Neutrophil (primary cell): ENCODE measurements around the gene CAPN2.

Source experiments
- H3K27ac ChIP-seq: fragments of 200-600 bp; sonication (generic); 2 replicates; pipeline ENCODE4 v1.5.1; 2016; ENCODE audit warnings: mild to moderate bottlenecking, moderate library complexity
- H3K27me3 ChIP-seq: fragments of 200-600 bp; sonication (generic); 2 replicates; pipeline ENCODE4 v1.6.0; 2016; ENCODE audit warnings: mild to moderate bottlenecking
- H3K36me3 ChIP-seq: fragments of 200-600 bp; sonication (generic); 2 replicates; pipeline ENCODE4 v1.5.1; 2017
- H3K4me1 ChIP-seq, 2 experiments: fragments of 200-600 bp in 1 of 2; sonication (generic) in 1 of 2; 1 replicate in 1 of 2; 2 replicates in 1 of 2; pipeline versions ENCODE4 v1.5.1 to v1.6.1; 2013 to 2016; ENCODE audit warnings: low read depth in 1 of 2, low read length in 1 of 2, mild to moderate bottlenecking in 1 of 2, moderate library complexity in 1 of 2; ENCODE audit not compliant: control insufficient read depth in 1 of 2, insufficient read depth in 1 of 2
- H3K4me3 ChIP-seq, 2 experiments: fragments of 200-600 bp in 1 of 2; sonication (generic) in 1 of 2; 1 replicate in 1 of 2; 2 replicates in 1 of 2; pipeline ENCODE4 v1.5.1; 2013 to 2016; ENCODE audit warnings: low read depth in 1 of 2, low read length in 1 of 2, mild to moderate bottlenecking in 1 of 2, moderate library complexity in 1 of 2
- H3K9me3 ChIP-seq: fragments of 200-600 bp; sonication (generic); 2 replicates; pipeline ENCODE4 v1.5.1; 2016
- TF ChIP-seq, protein P1 (sequence below): fragments of 200-600 bp; sonication (generic); IDR thresholded peaks from 2 replicates; pipeline ENCODE4 v1.5.1; 2016; ENCODE audit warnings: antibody characterized with exemption

Gene CAPN2

GRCh38 chr1:223727541-223727940, 15.2 kb downstream of the CAPN2 start:
- no peaks in the 10 kb centered on the region for H3K4me1 ChIP-seq
- TF ChIP-seq, protein P1, sequence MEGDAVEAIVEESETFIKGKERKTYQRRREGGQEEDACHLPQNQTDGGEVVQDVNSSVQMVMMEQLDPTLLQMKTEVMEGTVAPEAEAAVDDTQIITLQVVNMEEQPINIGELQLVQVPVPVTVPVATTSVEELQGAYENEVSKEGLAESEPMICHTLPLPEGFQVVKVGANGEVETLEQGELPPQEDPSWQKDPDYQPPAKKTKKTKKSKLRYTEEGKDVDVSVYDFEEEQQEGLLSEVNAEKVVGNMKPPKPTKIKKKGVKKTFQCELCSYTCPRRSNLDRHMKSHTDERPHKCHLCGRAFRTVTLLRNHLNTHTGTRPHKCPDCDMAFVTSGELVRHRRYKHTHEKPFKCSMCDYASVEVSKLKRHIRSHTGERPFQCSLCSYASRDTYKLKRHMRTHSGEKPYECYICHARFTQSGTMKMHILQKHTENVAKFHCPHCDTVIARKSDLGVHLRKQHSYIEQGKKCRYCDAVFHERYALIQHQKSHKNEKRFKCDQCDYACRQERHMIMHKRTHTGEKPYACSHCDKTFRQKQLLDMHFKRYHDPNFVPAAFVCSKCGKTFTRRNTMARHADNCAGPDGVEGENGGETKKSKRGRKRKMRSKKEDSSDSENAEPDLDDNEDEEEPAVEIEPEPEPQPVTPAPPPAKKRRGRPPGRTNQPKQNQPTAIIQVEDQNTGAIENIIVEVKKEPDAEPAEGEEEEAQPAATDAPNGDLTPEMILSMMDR = no peak
- H3K27me3 ChIP-seq = no peaks in the 10 kb centered on the region
- H3K36me3 ChIP-seq = no peaks in the 10 kb centered on the region
- H3K27ac ChIP-seq = no peak overlapping the region
- H3K4me3 ChIP-seq = no peak overlapping the region
- no peaks in the 10 kb centered on the region for H3K9me3 ChIP-seq

DNA sequence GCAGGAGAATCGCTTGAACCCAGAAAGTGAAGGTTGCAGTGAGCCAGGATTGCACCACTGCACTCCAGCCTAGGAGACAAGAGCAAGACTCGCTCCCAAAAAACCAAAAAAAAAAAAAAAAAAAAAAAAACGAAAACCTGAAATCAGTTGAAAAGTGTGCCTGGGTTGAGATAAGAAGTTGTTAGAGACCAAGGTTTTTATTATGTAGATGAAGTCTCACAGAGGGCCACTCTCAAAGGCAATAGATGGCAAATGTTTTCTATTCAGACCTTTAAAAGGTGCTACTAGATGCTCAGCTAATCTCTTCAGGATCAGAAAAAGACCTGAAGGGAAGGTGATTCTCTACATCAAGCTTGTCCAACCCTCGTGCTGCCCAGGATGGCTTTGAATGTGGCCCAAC, 17.6 kb downstream of the CAPN2 start:
- Histone ChIP-seq H3K36me3 (no peaks in the 10 kb centered on the region), H3K4me1 (no peaks in the 10 kb centered on the region), H3K9me3 (no peaks in the 10 kb centered on the region), H3K27ac (no peak overlapping the region), H3K4me3 (no peak overlapping the region), H3K27me3 (no peaks in the 10 kb centered on the region)
- TF ChIP-seq, protein P1 = no peak

GRCh38 chr1:223730479-223731132, 18.3 kb downstream of the CAPN2 start:
- Histone ChIP-seq H3K27ac (no peak overlapping the region), H3K36me3 (no peaks in the 10 kb centered on the region), H3K9me3 (no peaks in the 10 kb centered on the region)

GRCh38 chr1:223731133-223731770, 18.9 kb downstream of the CAPN2 start:
- TF ChIP-seq, protein P1 = no peak
- H3K4me1 ChIP-seq = no peaks in the 10 kb centered on the region

More at GRCh38 chr1:223730479-223731132, 18.3 kb downstream of the CAPN2 start:
- TF ChIP-seq, protein P1 = no peak
- Histone ChIP-seq H3K4me3 (no peak overlapping the region), H3K27me3 (no peaks in the 10 kb centered on the region), H3K4me1 (no peaks in the 10 kb centered on the region)

DNA sequence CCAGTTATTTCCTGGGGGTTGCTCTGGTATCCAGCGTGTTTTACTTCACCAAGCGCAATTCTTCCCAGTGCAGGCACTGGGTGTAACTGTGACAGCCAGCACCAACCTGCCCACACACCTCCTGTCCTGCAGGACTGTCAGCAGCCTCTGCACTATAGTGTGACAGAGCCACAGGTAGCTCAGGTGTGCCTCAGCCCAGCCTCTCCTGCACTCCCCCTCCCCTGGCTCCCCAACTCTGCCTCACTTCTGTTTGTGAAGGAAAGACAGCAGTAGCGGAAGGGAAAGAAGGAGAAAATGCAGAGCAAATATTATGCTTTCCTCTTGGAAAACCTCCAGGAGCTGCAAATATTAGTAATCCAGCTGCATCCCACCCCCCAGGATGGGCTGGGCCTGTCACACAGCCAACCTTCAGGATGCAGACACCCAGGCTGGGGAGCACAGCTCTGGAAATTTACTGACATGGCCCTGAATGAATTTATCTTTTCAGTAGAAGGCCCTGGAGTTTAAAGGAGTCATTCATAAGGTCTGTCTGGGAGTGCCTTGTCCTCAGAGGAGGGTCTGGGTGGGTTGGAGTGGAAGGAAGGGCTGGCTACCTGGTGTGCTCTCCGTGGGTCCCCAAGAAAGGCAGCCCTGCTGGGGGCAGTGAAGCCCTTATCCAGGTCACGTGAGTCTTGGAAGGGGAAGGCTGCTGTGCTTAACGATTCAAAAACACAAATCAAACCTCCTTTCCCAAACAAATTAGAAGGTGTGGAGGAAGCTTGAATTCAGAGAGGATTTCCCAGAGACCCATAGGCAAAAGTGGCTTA, 20.9 kb downstream of the CAPN2 start:
- Histone ChIP-seq H3K4me3 (no peak overlapping the region), H3K4me1 (no peaks in the 10 kb centered on the region), H3K27me3 (no peaks in the 10 kb centered on the region), H3K9me3 (no peaks in the 10 kb centered on the region), H3K36me3 (no peaks in the 10 kb centered on the region), H3K27ac (no peak overlapping the region)
- TF ChIP-seq, protein P1 = no peak

More at GRCh38 chr1:223731133-223731770, 18.9 kb downstream of the CAPN2 start:
- Histone ChIP-seq H3K27me3 (no peaks in the 10 kb centered on the region), H3K9me3 (no peaks in the 10 kb centered on the region), H3K36me3 (no peaks in the 10 kb centered on the region), H3K4me3 (no peak overlapping the region), H3K27ac (no peak overlapping the region)
